K562 (cell line): ENCODE data around the gene PGPEP1. TPM values are rescaled to one million over a fixed set of nuclear protein-coding genes. Genes with fewer than 3 reads are reported as not detected.

ENCODE experiments used
- ARID3B ChIP-seq: fragments of 250-450 bp; sonication (Bioruptor Pico); IDR thresholded peaks from 2 replicates; pipeline ENCODE4 v1.4.0; 2020; ENCODE audit warnings: borderline replicate concordance
- BCLAF1 ChIP-seq, 2 experiments: fragments of 450-650 bp in 1 of 2; IDR thresholded peaks; 2 replicates each; pipeline ENCODE4 v1.6.1; 2011 to 2017; ENCODE audit warnings: low read depth in 2 of 2, antibody characterized with exemption in 1 of 2, borderline replicate concordance in 1 of 2, low read length in 1 of 2, mild to moderate bottlenecking in 1 of 2, mixed read lengths in 1 of 2; ENCODE audit not compliant: control insufficient read depth in 1 of 2
- CBFA2T3 ChIP-seq: fragments of 450-650 bp; IDR thresholded peaks from 2 replicates; pipeline ENCODE4 v1.6.1; 2017
- CHD2 ChIP-seq: IDR thresholded peaks from 2 replicates; pipeline ENCODE4 v1.6.1; 2011; ENCODE audit warnings: low read depth, low read length
- CREB3L1 ChIP-seq: fragments of 450-650 bp; IDR thresholded peaks from 2 replicates; pipeline ENCODE4 v1.6.1; 2014; ENCODE audit warnings: low read depth, mild to moderate bottlenecking, moderate library complexity, borderline replicate concordance
- ETS2 ChIP-seq: IDR thresholded peaks from 2 replicates; pipeline ENCODE4 v1.6.1; 2016; ENCODE audit warnings: borderline replicate concordance, missing genetic modification characterization, mild to moderate bottlenecking, moderate library complexity, missing compliant biosample characterization; ENCODE audit not compliant: poor library complexity, severe bottlenecking
- FIP1L1 ChIP-seq: fragments of 200-400 bp; formaldehyde crosslinking; IDR thresholded peaks from 2 replicates; pipeline ENCODE4 v1.6.1; 2018; ENCODE audit warnings: mild to moderate bottlenecking, low read depth, low read length; ENCODE audit not compliant: poor library complexity, severe bottlenecking
- FOXK1 ChIP-seq: sonication (generic); formaldehyde crosslinking; IDR thresholded peaks from 2 replicates; pipeline ENCODE4 v1.8.0; 2022; ENCODE audit warnings: missing genetic modification reagents, mild to moderate bottlenecking, borderline replicate concordance
- HNRNPLL ChIP-seq: fragments of 200-400 bp; formaldehyde crosslinking; IDR thresholded peaks from 2 replicates; pipeline ENCODE4 v1.6.1; 2017; ENCODE audit warnings: low read length, low read depth, mild to moderate bottlenecking; ENCODE audit not compliant: poor library complexity, severe bottlenecking
- MBD2 ChIP-seq: sonication (generic); IDR thresholded peaks from 2 replicates; pipeline ENCODE4 v1.6.1; 2016; ENCODE audit warnings: low read depth, borderline replicate concordance
- NFE2L1 ChIP-seq: fragments of 450-650 bp; IDR thresholded peaks from 2 replicates; pipeline ENCODE4 v1.6.1; 2016; ENCODE audit warnings: missing genetic modification characterization, low read depth, mild to moderate bottlenecking, missing compliant biosample characterization, moderate library complexity, borderline replicate concordance
- SMC3 ChIP-seq: conservative IDR thresholded peaks from 2 replicates; pipeline ENCODE4 v1.6.1; 2011; ENCODE audit warnings: low read depth, low read length, improper control_type of control experiment; ENCODE audit not compliant: insufficient read depth
- SRSF9 ChIP-seq: fragments of 200-400 bp; formaldehyde crosslinking; IDR thresholded peaks from 2 replicates; pipeline ENCODE4 v1.6.1; 2017; ENCODE audit warnings: low read depth, low read length, borderline replicate concordance
- SUPT5H ChIP-seq: fragments of 450-650 bp; IDR thresholded peaks from 2 replicates; pipeline ENCODE4 v1.6.1; 2016
- TRIM24 ChIP-seq, 2 experiments: fragments of 450-650 bp; IDR thresholded peaks; 2 replicates each; pipeline ENCODE4 v1.6.1; 2016
- ZMIZ1 ChIP-seq, 2 experiments: fragments of 150-350 bp in 1 of 2; IDR thresholded peaks; 2 replicates each; pipeline ENCODE4 v1.6.1; 2012 to 2016; ENCODE audit warnings: low read depth in 2 of 2, low read length in 2 of 2, mild to moderate bottlenecking in 1 of 2, moderate library complexity in 1 of 2
- ZNF263 ChIP-seq: sonication (generic); formaldehyde crosslinking; IDR thresholded peaks from 2 replicates; pipeline ENCODE4 v1.8.0; 2022; ENCODE audit warnings: mild to moderate bottlenecking, missing genetic modification reagents, borderline replicate concordance
- polyA plus RNA-seq, 8 experiments: library from polyadenylated mRNA; depleted of rRNA in 4 of 8; stranded (reverse) in 5 of 8; unstranded in 3 of 8; fragments of >200 nt; fragmentation: Nextera tagmentation in 2 of 8; fragmentation: Illumina TruSeq in 1 of 8; extraction: Ambion mirVana in 2 of 8; extraction: Trizol in 1 of 8; gene quantifications; 2 replicates each; pipeline versions ENCODE4 v1.2.1 to v1.2.3, GENCODE V29; 2011 to 2014; ENCODE audit warnings: inconsistent platforms in 1 of 8, missing spikeins in 1 of 8
- total RNA-seq, 7 experiments: library from RNA; depleted of rRNA in 6 of 7; stranded (reverse); fragments of >200 nt in 6 of 7; fragmentation: Illumina TruSeq in 2 of 7; extraction: Trizol in 2 of 7; gene quantifications; 2 replicates each; pipeline versions ENCODE4 v1.2.1 to v1.2.3, GENCODE V29; 2011 to 2021; ENCODE audit warnings: low replicate concordance in 1 of 7

PGPEP1 gene
- total and polyA plus RNA-seq, 9 of the 15 experiments (the other 6 are each of a cell fraction or from before 2014, with no cell fraction given) = 10.0 to 69.6 (median 33.5) TPM

- TF ChIP-seq BCLAF1 (IDR thresholded peaks at IDR 0.05; ENCODE audit: borderline replicate concordance in 1 of 2, control insufficient read depth in 1 of 2, low read depth in 2 of 2, low read length in 1 of 2) = no peak
- peak; percentile 49; the same call in 1 of the 2 replicates for TF ChIP-seq ZNF263 (CRISPR knock-in tag)
- TF ChIP-seq ARID3B (CRISPR knock-in tag) = no peak
- TF ChIP-seq CBFA2T3 = no peak
- TF ChIP-seq CREB3L1 = no peak; the same call in 1 of the 2 replicates
- 0 out of 4 replicates have a peak, but pooled peaks of 1 of the 2 experiments have one; percentile 20 for TF ChIP-seq ZMIZ1 (IDR thresholded peaks at IDR 0.05; ENCODE audit: low read depth in 2 of 2, low read length in 2 of 2)
- TF ChIP-seq FOXK1 (CRISPR knock-in tag) = 0 out of 2 replicates have a peak, but pooled peaks have one; percentile 2
- TF ChIP-seq ETS2 (tag) = no peak
- TF ChIP-seq SRSF9 = no peak
- peak; percentile 34; the same call in 1 of the 2 replicates for TF ChIP-seq MBD2
- TF ChIP-seq HNRNPLL = peak; percentile 79
- TF ChIP-seq NFE2L1 (tag) = no peak
- TF ChIP-seq CHD2 = peak; percentile 68
- 0 out of 2 replicates have a peak, but pooled peaks have one; percentile 24 for TF ChIP-seq SUPT5H
- TF ChIP-seq FIP1L1 = peak; percentile 41
- 0 out of 4 replicates have a peak, but pooled peaks of 1 of the 2 experiments have one; percentile 8 for TF ChIP-seq TRIM24 (IDR thresholded peaks at IDR 0.05)
- TF ChIP-seq SMC3 = no peak
Observed at GRCh38 chr19:18416778-18417249, 76.4 kb downstream of the PGPEP1 start (continued).
